ENCODE data around the gene SNW1. TPM values are rescaled to one million over a fixed set of nuclear protein-coding genes. Genes with fewer than 3 reads are reported as not detected.
"Not testable (repeated sequence)": the region's sequence is repeated elsewhere in the genome, so short reads cannot be mapped to it uniquely, and the experiment has no call there.

The SNW1 gene
- total RNA-seq, 3 donors from 2014 or later (not counting 1 experiment from before 2014, with no cell fraction given) = 89.7 to 106 (median 103) TPM

DNA sequence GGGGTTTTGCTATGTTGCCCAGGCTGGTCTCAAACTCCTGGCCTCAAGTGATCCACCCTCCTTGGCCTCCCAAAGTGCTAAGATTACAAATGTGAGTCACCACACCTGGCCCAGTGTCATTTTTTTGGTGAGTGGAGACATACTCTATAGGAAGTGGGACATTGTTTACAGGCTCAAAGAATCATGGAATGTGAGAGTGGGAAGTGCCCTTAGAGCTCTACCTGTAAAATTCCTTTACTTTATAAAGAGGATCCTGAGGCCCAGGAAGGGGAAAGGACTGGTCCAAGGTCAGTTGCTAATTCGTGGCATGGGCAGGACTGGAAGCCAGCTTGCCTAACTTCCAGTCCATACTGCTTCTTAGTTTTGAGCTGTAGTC lies 30.3 kb upstream of the SNW1 start:
- WGBS (ENCODE audit: insufficient coverage) = 56% methylated on average over 1 of the region's 1 CpG
- no peaks in the 10 kb centered on the region for H3K36me3 ChIP-seq (ENCODE audit: control insufficient read depth, insufficient read depth, low read length)
- DNase-seq (no peak), ATAC-seq (no peak)
- no peaks in the 10 kb centered on the region for H3K9me3 Mint-ChIP-seq
- H3K4me3 ChIP-seq (ENCODE audit: low read length) = no peak overlapping the region
- H3K4me3 Mint-ChIP-seq = no peak overlapping the region
- no peak overlapping the region for H3K27ac ChIP-seq (ENCODE audit: low read length)
- no peaks in the 10 kb centered on the region for H3K4me1 ChIP-seq (ENCODE audit: control insufficient read depth, insufficient read depth, low read length)
- H3K9me3 ChIP-seq (ENCODE audit: control insufficient read depth, insufficient read depth, low read length) = no peaks in the 10 kb centered on the region
- TF ChIP-seq, protein P1, sequence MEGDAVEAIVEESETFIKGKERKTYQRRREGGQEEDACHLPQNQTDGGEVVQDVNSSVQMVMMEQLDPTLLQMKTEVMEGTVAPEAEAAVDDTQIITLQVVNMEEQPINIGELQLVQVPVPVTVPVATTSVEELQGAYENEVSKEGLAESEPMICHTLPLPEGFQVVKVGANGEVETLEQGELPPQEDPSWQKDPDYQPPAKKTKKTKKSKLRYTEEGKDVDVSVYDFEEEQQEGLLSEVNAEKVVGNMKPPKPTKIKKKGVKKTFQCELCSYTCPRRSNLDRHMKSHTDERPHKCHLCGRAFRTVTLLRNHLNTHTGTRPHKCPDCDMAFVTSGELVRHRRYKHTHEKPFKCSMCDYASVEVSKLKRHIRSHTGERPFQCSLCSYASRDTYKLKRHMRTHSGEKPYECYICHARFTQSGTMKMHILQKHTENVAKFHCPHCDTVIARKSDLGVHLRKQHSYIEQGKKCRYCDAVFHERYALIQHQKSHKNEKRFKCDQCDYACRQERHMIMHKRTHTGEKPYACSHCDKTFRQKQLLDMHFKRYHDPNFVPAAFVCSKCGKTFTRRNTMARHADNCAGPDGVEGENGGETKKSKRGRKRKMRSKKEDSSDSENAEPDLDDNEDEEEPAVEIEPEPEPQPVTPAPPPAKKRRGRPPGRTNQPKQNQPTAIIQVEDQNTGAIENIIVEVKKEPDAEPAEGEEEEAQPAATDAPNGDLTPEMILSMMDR (IDR thresholded peaks at IDR 0.05) = no peak
- no peaks in the 10 kb centered on the region for H3K36me3 Mint-ChIP-seq
- H3K27me3 Mint-ChIP-seq (ENCODE audit: low read depth in 2 of 2) = peaks cover 16 to 18% of the 10 kb centered on the region in 2 donors
- no peaks in the 10 kb centered on the region for H3K4me1 Mint-ChIP-seq
- intact Hi-C loops (cut with micrococcal nuclease) = no loop called here
- H3K27ac Mint-ChIP-seq = no peak overlapping the region
- peaks cover 2% of the 10 kb centered on the region for H3K27me3 ChIP-seq (ENCODE audit: control insufficient read depth, insufficient read depth, low read length)

DNA sequence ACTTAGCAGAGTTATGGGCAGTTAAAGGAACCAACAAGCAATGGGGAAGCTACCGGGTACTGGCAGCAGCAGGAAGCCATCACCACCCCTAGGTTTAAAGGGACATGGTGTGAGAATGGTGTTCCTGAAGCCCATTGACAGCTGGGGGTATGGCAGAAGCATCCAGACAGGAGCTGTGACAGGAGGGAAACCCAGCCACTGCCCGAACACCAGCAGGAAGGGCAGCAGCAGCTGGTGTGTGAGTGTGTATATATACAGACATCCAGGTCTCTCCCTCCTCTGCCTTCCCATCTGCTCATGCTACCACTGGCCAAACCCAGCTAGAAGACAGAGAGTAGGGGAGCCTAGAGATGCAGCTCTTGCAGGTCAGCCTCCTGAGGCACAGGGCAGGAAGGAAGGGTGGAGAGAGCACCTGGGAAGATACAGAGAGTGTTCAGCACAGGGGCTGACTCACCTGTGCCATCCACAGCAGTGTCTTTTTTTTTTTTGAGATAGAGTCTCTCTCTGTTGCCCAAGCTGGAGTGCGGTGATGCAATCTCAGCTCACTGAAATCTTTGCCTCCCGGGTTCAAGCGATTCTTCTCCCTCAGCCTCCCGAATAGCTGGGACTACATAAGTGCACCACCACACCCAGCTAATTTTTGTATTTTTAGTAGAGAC lies 29.7 kb upstream of the SNW1 start:
- peaks cover 16 to 18% of the 10 kb centered on the region in 2 donors for H3K27me3 Mint-ChIP-seq (ENCODE audit: low read depth in 2 of 2)
- H3K36me3 Mint-ChIP-seq = no peaks in the 10 kb centered on the region
- ATAC-seq (no peak), DNase-seq (no peak)
- TF ChIP-seq, protein P1 (IDR thresholded peaks at IDR 0.05) = no peak
- Histone ChIP-seq H3K36me3 (ENCODE audit: control insufficient read depth, insufficient read depth, low read length) (no peaks in the 10 kb centered on the region), H3K27me3 (ENCODE audit: control insufficient read depth, insufficient read depth, low read length) (peaks cover 2% of the 10 kb centered on the region), H3K9me3 (ENCODE audit: control insufficient read depth, insufficient read depth, low read length) (no peaks in the 10 kb centered on the region), H3K4me1 (ENCODE audit: control insufficient read depth, insufficient read depth, low read length) (no peaks in the 10 kb centered on the region), H3K4me3 (ENCODE audit: low read length) (no peak overlapping the region), H3K27ac (ENCODE audit: low read length) (no peak overlapping the region)
- WGBS (ENCODE audit: insufficient coverage) = 82% methylated on average over 5 of the region's 6 CpGs
- H3K27ac Mint-ChIP-seq = no peak overlapping the region
- H3K4me1 Mint-ChIP-seq = no peaks in the 10 kb centered on the region
- H3K9me3 Mint-ChIP-seq = no peaks in the 10 kb centered on the region
- intact Hi-C loops (cut with micrococcal nuclease) = no loop called here
- no peak overlapping the region for H3K4me3 Mint-ChIP-seq

DNA sequence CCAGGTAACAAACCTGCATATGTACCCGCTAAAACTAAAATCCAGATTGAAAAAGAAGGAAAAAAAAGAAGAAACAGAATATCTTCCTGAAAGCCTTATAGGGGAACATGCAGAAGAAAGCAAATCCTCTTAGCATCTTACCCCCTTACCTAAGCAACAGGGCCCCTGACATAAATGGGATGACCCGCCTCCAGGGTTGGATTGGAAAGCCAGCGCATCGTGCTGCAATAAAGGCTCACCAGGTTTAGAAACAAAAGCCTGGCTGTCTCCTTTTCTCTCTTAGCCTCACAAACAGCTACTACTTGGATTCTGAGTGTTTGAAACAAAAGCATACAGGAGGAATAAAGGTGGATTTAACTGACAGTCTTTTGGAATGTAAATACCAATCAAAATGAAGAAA lies 25.2 kb upstream of the SNW1 start:
- H3K4me1 Mint-ChIP-seq = no peaks in the 10 kb centered on the region
- Histone ChIP-seq H3K4me3 (ENCODE audit: low read length) (no peak overlapping the region), H3K27me3 (ENCODE audit: control insufficient read depth, insufficient read depth, low read length) (no peaks in the 10 kb centered on the region), H3K4me1 (ENCODE audit: control insufficient read depth, insufficient read depth, low read length) (no peaks in the 10 kb centered on the region), H3K36me3 (ENCODE audit: control insufficient read depth, insufficient read depth, low read length) (no peaks in the 10 kb centered on the region), H3K9me3 (ENCODE audit: control insufficient read depth, insufficient read depth, low read length) (no peaks in the 10 kb centered on the region), H3K27ac (ENCODE audit: low read length) (no peak overlapping the region)
- ATAC-seq (no peak), DNase-seq (no peak)
- no peaks in the 10 kb centered on the region for H3K9me3 Mint-ChIP-seq
- peaks cover 13 to 16% of the 10 kb centered on the region in 2 donors for H3K27me3 Mint-ChIP-seq (ENCODE audit: low read depth in 2 of 2)
- no peak overlapping the region for H3K4me3 Mint-ChIP-seq
- TF ChIP-seq, protein P1 (IDR thresholded peaks at IDR 0.05) = no peak
- H3K27ac Mint-ChIP-seq = no peak overlapping the region
- intact Hi-C loops (cut with micrococcal nuclease) = no loop called here
- 86% methylated on average over 3 of the region's 4 CpGs for WGBS (ENCODE audit: insufficient coverage)
- H3K36me3 Mint-ChIP-seq = no peaks in the 10 kb centered on the region

DNA sequence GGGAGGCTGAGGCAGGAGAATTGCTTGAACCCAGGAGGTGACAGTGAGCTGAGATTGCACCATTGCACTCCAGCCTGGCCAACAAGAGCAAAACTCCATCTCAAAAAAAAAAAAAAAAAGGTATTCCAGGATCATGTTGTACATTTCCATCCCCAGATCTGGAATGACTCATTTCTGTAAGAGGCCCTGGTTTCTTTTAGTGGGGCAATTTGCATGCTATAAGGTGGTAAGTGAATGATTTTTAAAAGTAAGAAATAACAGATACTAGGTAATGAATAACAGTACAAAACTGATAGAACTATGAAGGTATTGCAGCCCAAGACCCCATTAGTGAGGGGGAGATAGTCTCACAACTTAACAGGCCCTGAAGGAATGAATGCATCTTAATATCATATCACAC lies 21.2 kb upstream of the SNW1 start:
- Histone ChIP-seq H3K36me3 (ENCODE audit: control insufficient read depth, insufficient read depth, low read length) (no peaks in the 10 kb centered on the region), H3K4me3 (ENCODE audit: low read length) (no peak overlapping the region), H3K9me3 (ENCODE audit: control insufficient read depth, insufficient read depth, low read length) (no peaks in the 10 kb centered on the region), H3K4me1 (ENCODE audit: control insufficient read depth, insufficient read depth, low read length) (no peaks in the 10 kb centered on the region), H3K27me3 (ENCODE audit: control insufficient read depth, insufficient read depth, low read length) (no peaks in the 10 kb centered on the region), H3K27ac (ENCODE audit: low read length) (no peak overlapping the region)
- H3K4me1 Mint-ChIP-seq = no peaks in the 10 kb centered on the region
- TF ChIP-seq, protein P1 (IDR thresholded peaks at IDR 0.05) = no peak
- ATAC-seq (no peak), DNase-seq (no peak)
- intact Hi-C loops (cut with micrococcal nuclease) = no loop called here
- H3K4me3 Mint-ChIP-seq = no peak overlapping the region
- no peak overlapping the region for H3K27ac Mint-ChIP-seq
- H3K36me3 Mint-ChIP-seq = no peaks in the 10 kb centered on the region
- H3K27me3 Mint-ChIP-seq (ENCODE audit: low read depth in 2 of 2) = no peaks in the 10 kb centered on the region
- H3K9me3 Mint-ChIP-seq = no peaks in the 10 kb centered on the region

DNA sequence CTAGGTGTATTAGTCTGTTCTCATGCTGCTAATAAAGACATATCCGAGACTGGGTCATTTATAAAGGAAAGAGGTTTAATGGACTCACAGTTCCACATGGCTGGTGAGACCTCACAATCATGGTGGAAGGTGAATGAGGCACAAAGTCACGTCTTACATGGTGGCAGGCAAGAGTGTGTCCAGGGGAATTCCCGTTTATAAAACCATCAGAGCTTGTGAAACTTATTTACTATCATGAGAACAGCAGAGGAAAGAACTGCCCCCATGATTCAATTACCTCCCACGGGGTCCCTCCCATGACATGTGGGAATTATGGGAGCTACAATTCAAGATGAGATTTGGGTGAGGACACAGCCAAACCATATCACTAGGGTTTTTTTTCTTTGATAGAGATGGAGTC lies 13.0 kb upstream of the SNW1 start:
- H3K36me3 ChIP-seq (ENCODE audit: control insufficient read depth, insufficient read depth, low read length); H3K27ac Mint-ChIP-seq; ATAC-seq; intact Hi-C loops (cut with micrococcal nuclease); H3K4me1 Mint-ChIP-seq; H3K4me3 ChIP-seq (ENCODE audit: low read length); H3K27me3 ChIP-seq (ENCODE audit: control insufficient read depth, insufficient read depth, low read length); H3K27me3 Mint-ChIP-seq (ENCODE audit: low read depth in 2 of 2); DNase-seq; H3K9me3 Mint-ChIP-seq; H3K36me3 Mint-ChIP-seq; H3K9me3 ChIP-seq (ENCODE audit: control insufficient read depth, insufficient read depth, low read length); H3K27ac ChIP-seq (ENCODE audit: low read length); H3K4me3 Mint-ChIP-seq; H3K4me1 ChIP-seq (ENCODE audit: control insufficient read depth, insufficient read depth, low read length): not testable (repeated sequence)
- 72% methylated on average over 3 of the region's 4 CpGs for WGBS (ENCODE audit: insufficient coverage)
